Esophagus squamous epithelium (tissue), 4 donors: ENCODE measurements around the gene SH3RF2.

ENCODE experiments used
- POLR2A ChIP-seq, 4 donors: fragments of 450-650 bp; IDR thresholded peaks; one replicate each; pipeline ENCODE4 v1.6.1; 2017; ENCODE audit warnings: antibody characterized with exemption in 4 of 4, mild to moderate bottlenecking in 4 of 4, moderate library complexity in 3 of 4
- TF ChIP-seq, protein P1 (sequence below), 6 experiments: fragments of 450-650 bp in 4 of 6; fragments of 200-600 bp in 2 of 6; sonication (generic) in 2 of 6; IDR thresholded peaks; one replicate each; pipeline ENCODE4 v1.5.1; 2016 to 2019; ENCODE audit warnings: antibody characterized with exemption in 6 of 6, mild to moderate bottlenecking in 4 of 6, moderate library complexity in 4 of 6

- TF ChIP-seq, protein P1, sequence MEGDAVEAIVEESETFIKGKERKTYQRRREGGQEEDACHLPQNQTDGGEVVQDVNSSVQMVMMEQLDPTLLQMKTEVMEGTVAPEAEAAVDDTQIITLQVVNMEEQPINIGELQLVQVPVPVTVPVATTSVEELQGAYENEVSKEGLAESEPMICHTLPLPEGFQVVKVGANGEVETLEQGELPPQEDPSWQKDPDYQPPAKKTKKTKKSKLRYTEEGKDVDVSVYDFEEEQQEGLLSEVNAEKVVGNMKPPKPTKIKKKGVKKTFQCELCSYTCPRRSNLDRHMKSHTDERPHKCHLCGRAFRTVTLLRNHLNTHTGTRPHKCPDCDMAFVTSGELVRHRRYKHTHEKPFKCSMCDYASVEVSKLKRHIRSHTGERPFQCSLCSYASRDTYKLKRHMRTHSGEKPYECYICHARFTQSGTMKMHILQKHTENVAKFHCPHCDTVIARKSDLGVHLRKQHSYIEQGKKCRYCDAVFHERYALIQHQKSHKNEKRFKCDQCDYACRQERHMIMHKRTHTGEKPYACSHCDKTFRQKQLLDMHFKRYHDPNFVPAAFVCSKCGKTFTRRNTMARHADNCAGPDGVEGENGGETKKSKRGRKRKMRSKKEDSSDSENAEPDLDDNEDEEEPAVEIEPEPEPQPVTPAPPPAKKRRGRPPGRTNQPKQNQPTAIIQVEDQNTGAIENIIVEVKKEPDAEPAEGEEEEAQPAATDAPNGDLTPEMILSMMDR (IDR thresholded peaks at IDR 0.05): no peak
- TF ChIP-seq POLR2A (IDR thresholded peaks at IDR 0.05): no peak
These were observed 22.1 kb downstream of the SH3RF2 start for GRCh38 chr5:145958436-145958835.
